ENCODE data around the gene PACRG.

The PACRG gene

DNA sequence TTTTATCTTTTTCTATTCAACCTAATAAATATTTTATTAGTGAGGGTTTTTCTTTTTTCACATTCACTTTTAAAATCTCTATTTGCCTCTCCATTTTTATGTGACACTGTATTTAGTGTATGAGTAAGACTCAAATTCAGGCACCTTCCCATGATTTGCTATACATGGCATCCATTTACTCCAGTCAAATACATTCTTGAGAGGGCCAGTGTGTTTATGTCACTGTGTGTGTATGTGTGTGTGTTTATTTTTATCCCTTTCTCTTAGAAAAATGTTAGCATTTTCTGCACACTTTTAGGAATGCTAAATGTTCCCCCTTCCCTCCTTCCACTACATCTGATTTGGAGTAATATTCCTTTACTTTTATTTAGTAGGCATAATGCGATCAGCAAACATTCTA lies 290.0 kb downstream of the PACRG start:
- TF ChIP-seq PPARA (CRISPR knock-in tag; IDR thresholded peaks at IDR 0.05; ENCODE audit: borderline replicate concordance), result no peak
- TF ChIP-seq ZNF70 (CRISPR knock-in tag; IDR thresholded peaks at IDR 0.05), result no peak
- TF ChIP-seq ZNF565 (CRISPR knock-in tag; conservative IDR thresholded peaks at IDR 0.05; ENCODE audit: low read depth), result no peak
- no peak for TF ChIP-seq ZNF8 (CRISPR knock-in tag; IDR thresholded peaks at IDR 0.05)
- TF ChIP-seq BACH2 (CRISPR knock-in tag; IDR thresholded peaks at IDR 0.05; ENCODE audit: borderline replicate concordance), result no peak
- no peak for TF ChIP-seq TCF4 (CRISPR knock-in tag; IDR thresholded peaks at IDR 0.05; ENCODE audit: borderline replicate concordance)
- TF ChIP-seq ESRRG (CRISPR knock-in tag; IDR thresholded peaks at IDR 0.05), result no peak
- TF ChIP-seq RARB (CRISPR knock-in tag; IDR thresholded peaks at IDR 0.05), result no peak
- TF ChIP-seq ISL1 (CRISPR knock-in tag; IDR thresholded peaks at IDR 0.05), result no peak
- no peak for TF ChIP-seq ZC3H10 (CRISPR knock-in tag; IDR thresholded peaks at IDR 0.05)
- no peak for ATAC-seq

DNA sequence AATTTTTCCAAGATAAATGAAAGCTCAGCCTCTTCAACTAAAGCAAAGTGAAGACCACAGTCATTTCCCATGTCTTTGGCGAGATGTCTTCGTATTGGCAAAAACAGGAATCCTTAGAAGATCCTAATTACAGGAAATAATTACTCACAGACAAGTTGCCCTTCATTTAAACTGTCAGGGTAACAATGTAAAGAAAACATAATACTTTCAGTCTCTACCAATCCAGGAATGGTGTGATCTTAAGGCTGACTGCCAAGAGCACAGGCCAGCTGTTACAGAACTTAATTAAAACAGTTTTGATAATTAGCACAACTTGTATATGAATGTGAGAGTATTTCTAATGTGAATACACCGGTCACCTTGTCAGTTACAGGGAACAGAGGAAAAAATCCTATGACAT lies 292.2 kb downstream of the PACRG start:
- no peak for TF ChIP-seq CSDC2 (CRISPR knock-in tag; IDR thresholded peaks at IDR 0.05)
- ATAC-seq, result no peak

DNA sequence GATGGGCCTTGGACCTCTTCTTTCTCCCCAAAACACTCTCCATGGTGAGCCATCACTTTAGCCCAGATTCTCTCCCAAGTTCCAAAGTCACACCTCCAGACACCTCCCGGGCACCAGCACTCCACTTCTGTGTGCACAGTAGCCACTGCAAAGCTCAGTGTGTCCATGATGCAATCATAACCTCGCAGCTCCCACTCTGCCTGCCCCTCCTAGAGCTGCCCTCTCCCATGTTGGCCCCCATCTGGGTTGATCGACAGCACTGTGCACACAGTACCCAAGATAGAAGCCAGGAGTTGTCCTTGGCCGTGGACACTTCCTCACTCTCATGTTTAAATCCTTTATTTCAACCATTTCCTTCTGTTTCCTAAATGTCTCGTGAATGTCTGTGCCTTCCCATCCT lies 293.3 kb downstream of the PACRG start:
- ATAC-seq, result no peak
- TF ChIP-seq ZNF8 (CRISPR knock-in tag; IDR thresholded peaks at IDR 0.05) (no peak), ZNF70 (CRISPR knock-in tag; IDR thresholded peaks at IDR 0.05) (no peak), CSDC2 (CRISPR knock-in tag; IDR thresholded peaks at IDR 0.05) (no peak), ZFP30 (CRISPR knock-in tag; IDR thresholded peaks at IDR 0.05) (no peak), ARNTL (CRISPR knock-in tag; IDR thresholded peaks at IDR 0.05; ENCODE audit: borderline replicate concordance, low read depth) (no peak)
- TF ChIP-seq, protein P1, sequence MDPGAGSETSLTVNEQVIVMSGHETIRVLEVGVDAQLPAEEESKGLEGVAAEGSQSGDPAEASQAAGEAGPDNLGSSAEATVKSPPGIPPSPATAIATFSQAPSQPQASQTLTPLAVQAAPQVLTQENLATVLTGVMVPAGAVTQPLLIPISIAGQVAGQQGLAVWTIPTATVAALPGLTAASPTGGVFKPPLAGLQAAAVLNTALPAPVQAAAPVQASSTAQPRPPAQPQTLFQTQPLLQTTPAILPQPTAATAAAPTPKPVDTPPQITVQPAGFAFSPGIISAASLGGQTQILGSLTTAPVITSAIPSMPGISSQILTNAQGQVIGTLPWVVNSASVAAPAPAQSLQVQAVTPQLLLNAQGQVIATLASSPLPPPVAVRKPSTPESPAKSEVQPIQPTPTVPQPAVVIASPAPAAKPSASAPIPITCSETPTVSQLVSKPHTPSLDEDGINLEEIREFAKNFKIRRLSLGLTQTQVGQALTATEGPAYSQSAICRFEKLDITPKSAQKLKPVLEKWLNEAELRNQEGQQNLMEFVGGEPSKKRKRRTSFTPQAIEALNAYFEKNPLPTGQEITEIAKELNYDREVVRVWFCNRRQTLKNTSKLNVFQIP (CRISPR knock-in tag; IDR thresholded peaks at IDR 0.05; ENCODE audit: borderline replicate concordance, low read depth), result no peak
- TF ChIP-seq, protein P2, sequence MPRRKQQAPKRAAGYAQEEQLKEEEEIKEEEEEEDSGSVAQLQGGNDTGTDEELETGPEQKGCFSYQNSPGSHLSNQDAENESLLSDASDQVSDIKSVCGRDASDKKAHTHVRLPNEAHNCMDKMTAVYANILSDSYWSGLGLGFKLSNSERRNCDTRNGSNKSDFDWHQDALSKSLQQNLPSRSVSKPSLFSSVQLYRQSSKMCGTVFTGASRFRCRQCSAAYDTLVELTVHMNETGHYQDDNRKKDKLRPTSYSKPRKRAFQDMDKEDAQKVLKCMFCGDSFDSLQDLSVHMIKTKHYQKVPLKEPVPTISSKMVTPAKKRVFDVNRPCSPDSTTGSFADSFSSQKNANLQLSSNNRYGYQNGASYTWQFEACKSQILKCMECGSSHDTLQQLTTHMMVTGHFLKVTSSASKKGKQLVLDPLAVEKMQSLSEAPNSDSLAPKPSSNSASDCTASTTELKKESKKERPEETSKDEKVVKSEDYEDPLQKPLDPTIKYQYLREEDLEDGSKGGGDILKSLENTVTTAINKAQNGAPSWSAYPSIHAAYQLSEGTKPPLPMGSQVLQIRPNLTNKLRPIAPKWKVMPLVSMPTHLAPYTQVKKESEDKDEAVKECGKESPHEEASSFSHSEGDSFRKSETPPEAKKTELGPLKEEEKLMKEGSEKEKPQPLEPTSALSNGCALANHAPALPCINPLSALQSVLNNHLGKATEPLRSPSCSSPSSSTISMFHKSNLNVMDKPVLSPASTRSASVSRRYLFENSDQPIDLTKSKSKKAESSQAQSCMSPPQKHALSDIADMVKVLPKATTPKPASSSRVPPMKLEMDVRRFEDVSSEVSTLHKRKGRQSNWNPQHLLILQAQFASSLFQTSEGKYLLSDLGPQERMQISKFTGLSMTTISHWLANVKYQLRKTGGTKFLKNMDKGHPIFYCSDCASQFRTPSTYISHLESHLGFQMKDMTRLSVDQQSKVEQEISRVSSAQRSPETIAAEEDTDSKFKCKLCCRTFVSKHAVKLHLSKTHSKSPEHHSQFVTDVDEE (CRISPR knock-in tag; IDR thresholded peaks at IDR 0.05), result no peak

DNA sequence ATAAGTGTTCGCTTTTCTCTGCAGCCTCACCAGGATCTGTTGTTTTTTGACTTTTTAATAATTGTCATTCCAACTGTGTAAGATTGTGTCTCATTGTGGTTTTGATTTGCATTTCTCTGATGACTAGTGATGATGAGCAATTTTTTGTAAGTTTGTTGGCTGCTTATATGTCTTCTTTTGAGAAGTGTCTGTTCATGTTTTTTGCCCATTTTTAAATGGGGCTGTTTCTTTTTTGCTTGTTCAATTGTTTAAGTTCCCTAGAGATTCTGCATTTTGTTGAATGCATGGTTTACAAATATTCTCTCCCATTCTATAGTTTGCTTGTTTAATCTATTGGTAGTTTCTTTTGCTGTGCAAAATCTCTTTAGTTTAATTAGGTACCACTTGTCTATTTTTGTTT lies 295.9 kb downstream of the PACRG start:
- ATAC-seq, result no peak
- TF ChIP-seq ZNF8 (CRISPR knock-in tag; IDR thresholded peaks at IDR 0.05) (no peak), PPARA (CRISPR knock-in tag; IDR thresholded peaks at IDR 0.05; ENCODE audit: borderline replicate concordance) (no peak), TOX (CRISPR knock-in tag; IDR thresholded peaks at IDR 0.05; ENCODE audit: borderline replicate concordance) (no peak), GLIS3 (CRISPR knock-in tag; IDR thresholded peaks at IDR 0.05) (no peak), RARB (CRISPR knock-in tag; IDR thresholded peaks at IDR 0.05) (no peak)

DNA sequence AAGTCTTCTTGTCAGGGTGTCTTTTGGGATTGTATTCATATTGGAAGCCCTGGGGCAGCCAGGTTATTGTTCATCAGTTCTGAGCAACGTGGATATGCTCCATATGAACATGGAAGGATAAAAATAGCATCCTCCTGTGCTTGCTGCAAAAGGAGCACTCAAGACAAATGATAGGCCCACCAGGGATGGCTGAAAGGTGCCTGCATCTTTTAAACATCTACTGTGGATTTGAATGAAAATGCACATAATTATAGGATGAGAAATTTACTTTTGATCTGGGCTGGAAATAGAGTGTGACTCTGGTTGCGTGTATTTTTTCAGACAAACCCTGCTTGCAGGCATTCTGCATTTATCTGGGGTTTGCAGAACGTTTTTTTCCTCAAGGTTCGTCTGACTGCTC lies 299.1 kb downstream of the PACRG start:
- ATAC-seq, result no peak
- TF ChIP-seq ZNF8 (CRISPR knock-in tag; IDR thresholded peaks at IDR 0.05) (no peak), BACH2 (CRISPR knock-in tag; IDR thresholded peaks at IDR 0.05; ENCODE audit: borderline replicate concordance) (no peak), OSR1 (CRISPR knock-in tag; IDR thresholded peaks at IDR 0.05) (no peak), PPARA (CRISPR knock-in tag; IDR thresholded peaks at IDR 0.05; ENCODE audit: borderline replicate concordance) (no peak), ZNF565 (CRISPR knock-in tag; conservative IDR thresholded peaks at IDR 0.05; ENCODE audit: low read depth) (no peak), ARNTL (CRISPR knock-in tag; IDR thresholded peaks at IDR 0.05; ENCODE audit: borderline replicate concordance, low read depth) (no peak), RARB (CRISPR knock-in tag; IDR thresholded peaks at IDR 0.05) (no peak), ZFP30 (CRISPR knock-in tag; IDR thresholded peaks at IDR 0.05) (no peak)
- TF ChIP-seq, protein P2 (CRISPR knock-in tag; IDR thresholded peaks at IDR 0.05), result no peak
- TF ChIP-seq, protein P3, sequence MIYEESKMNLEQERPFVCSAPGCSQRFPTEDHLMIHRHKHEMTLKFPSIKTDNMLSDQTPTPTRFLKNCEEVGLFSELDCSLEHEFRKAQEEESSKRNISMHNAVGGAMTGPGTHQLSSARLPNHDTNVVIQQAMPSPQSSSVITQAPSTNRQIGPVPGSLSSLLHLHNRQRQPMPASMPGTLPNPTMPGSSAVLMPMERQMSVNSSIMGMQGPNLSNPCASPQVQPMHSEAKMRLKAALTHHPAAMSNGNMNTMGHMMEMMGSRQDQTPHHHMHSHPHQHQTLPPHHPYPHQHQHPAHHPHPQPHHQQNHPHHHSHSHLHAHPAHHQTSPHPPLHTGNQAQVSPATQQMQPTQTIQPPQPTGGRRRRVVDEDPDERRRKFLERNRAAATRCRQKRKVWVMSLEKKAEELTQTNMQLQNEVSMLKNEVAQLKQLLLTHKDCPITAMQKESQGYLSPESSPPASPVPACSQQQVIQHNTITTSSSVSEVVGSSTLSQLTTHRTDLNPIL (CRISPR knock-in tag; IDR thresholded peaks at IDR 0.05; ENCODE audit: low read depth), result no peak
